K562 (cell line): ENCODE data around the gene SERPINE3. TPM values are rescaled to one million over a fixed set of nuclear protein-coding genes. Genes with fewer than 3 reads are reported as not detected.

Experiments used
- ATAC-seq: fragments of 200-7000 bp; cut with Tn5 transposase; 3 replicates; pipeline ENCODE4 v1.9.1; 2020; ENCODE audit warnings: moderate library complexity
- BruUV-seq: library from RNA; stranded (reverse); fragments of 400-500 nt; replicated peaks from 2 replicates; lab custom pipeline; 2021; lab: Mats Ljungman, UMichigan
- CTCF ChIA-PET: fragments of 300-600 bp; formaldehyde crosslinking; extraction: SDS; loops from one replicate; lab custom pipeline; 2021; ENCODE audit warnings: low intra/inter-chr PET ratio; lab: Yijun Ruan, JAX
- POLR2A ChIA-PET: fragments of 300-600, 350-650 bp; sonication (Branson Sonifier 250); formaldehyde crosslinking; extraction: SDS; loops from one replicate; lab custom pipeline; 2021; ENCODE audit warnings: antibody characterized with exemption, inconsistent platforms; lab: Yijun Ruan, JAX
- DNase-seq, 4 experiments: peaks; one replicate each; pipeline versions ENCODE4 v3.0.0 to v3.0.0-alpha.2; 2011 to 2018; ENCODE audit warnings: low spot score in 3 of 4, mixed read lengths in 3 of 4; ENCODE audit errors: extremely low read depth in 1 of 4
- FAIRE-seq: peaks from 2 replicates; lab custom pipeline; 2011; peaks lifted over from hg19 to GRCh38; lab: Jason Lieb, UNC
- H2AFZ ChIP-seq: 2 replicates; pipeline ENCODE4 v1.6.0; 2011; ENCODE audit warnings: low read depth, low read length, control low read depth, inconsistent platforms
- H3K27ac ChIP-seq: fragments of 200-600 bp; 3 replicates; pipeline ENCODE4 v1.8.0; 2011; ENCODE audit warnings: low read depth, mild to moderate bottlenecking, control low read depth, inconsistent platforms, low read length, moderate library complexity, mixed read lengths; ENCODE audit errors: extremely low read depth
- H3K27me3 ChIP-seq, 2 experiments: fragments of 300-600 bp in 1 of 2; 2 replicates in 1 of 2; 3 replicates in 1 of 2; pipeline versions ENCODE4 v1.6.0 to v1.8.0; 2011; ENCODE audit warnings: inconsistent platforms in 2 of 2, low read length in 2 of 2, mild to moderate bottlenecking in 1 of 2, mixed read lengths in 1 of 2, moderate library complexity in 1 of 2; ENCODE audit not compliant: control insufficient read depth in 2 of 2, insufficient read depth in 2 of 2
- H3K36me3 ChIP-seq: fragments of 300-600 bp; 3 replicates; pipeline ENCODE4 v1.8.0; 2011; ENCODE audit warnings: mild to moderate bottlenecking, low read length, inconsistent platforms; ENCODE audit not compliant: control insufficient read depth, insufficient read depth
- H3K4me1 ChIP-seq, 2 experiments: fragments of 200-600 bp in 1 of 2; replicated peaks in 1 of 2; 2 replicates in 1 of 2; 3 replicates in 1 of 2; pipeline versions ENCODE4 v1.5.1 to v1.8.0; 2011; ENCODE audit warnings: inconsistent platforms in 2 of 2, low read length in 2 of 2, mild to moderate bottlenecking in 1 of 2, mixed read lengths in 1 of 2, moderate library complexity in 1 of 2; ENCODE audit not compliant: control insufficient read depth in 2 of 2, insufficient read depth in 2 of 2
- H3K4me2 ChIP-seq: 2 replicates; pipeline ENCODE4 v1.6.1; 2011; ENCODE audit warnings: low read length, control low read depth, inconsistent platforms, mixed read lengths; ENCODE audit not compliant: insufficient read depth
- H3K4me3 ChIP-seq: fragments of 200-600 bp; sonication (generic), shearing (Covaris generic); 2 replicates; pipeline ENCODE4 v1.5.1; 2016; ENCODE audit warnings: control low read depth, inconsistent platforms
- H3K79me2 ChIP-seq: fragments of 200-600 bp; 3 replicates; pipeline ENCODE4 v1.8.0; 2011; ENCODE audit warnings: low read length, inconsistent platforms; ENCODE audit not compliant: control insufficient read depth, insufficient read depth
- H3K9ac ChIP-seq, 2 experiments: 2 replicates each; pipeline versions ENCODE4 v1.6.0 to v1.6.1; 2011; ENCODE audit warnings: low read depth in 2 of 2, low read length in 2 of 2, control low read depth in 1 of 2, inconsistent platforms in 1 of 2, mild to moderate bottlenecking in 1 of 2, mixed read lengths in 1 of 2; ENCODE audit not compliant: insufficient read depth in 1 of 2
- H3K9me1 ChIP-seq: one replicate; pipeline ENCODE4 v1.6.0; 2011; ENCODE audit warnings: inconsistent platforms, mild to moderate bottlenecking, low read length, moderate library complexity; ENCODE audit not compliant: control insufficient read depth, insufficient read depth
- H3K9me3 ChIP-seq: replicated peaks from 2 replicates; pipeline ENCODE4 v1.5.1; 2011; ENCODE audit warnings: low read depth, low read length, inconsistent platforms; ENCODE audit not compliant: control insufficient read depth, insufficient read depth
- H4K20me1 ChIP-seq: replicated peaks from 2 replicates; pipeline ENCODE4 v1.6.1; 2011; ENCODE audit warnings: low read length, inconsistent platforms, mixed read lengths; ENCODE audit not compliant: control insufficient read depth, insufficient read depth
- CEBPB ChIP-seq: fragments of 450-650 bp; IDR thresholded peaks from 2 replicates; pipeline ENCODE4 v1.6.1; 2016; ENCODE audit warnings: missing genetic modification characterization, missing compliant biosample characterization
- HNRNPLL ChIP-seq: fragments of 200-400 bp; formaldehyde crosslinking; IDR thresholded peaks from 2 replicates; pipeline ENCODE4 v1.6.1; 2017; ENCODE audit warnings: low read length, low read depth, mild to moderate bottlenecking; ENCODE audit not compliant: poor library complexity, severe bottlenecking
- ILF3 ChIP-seq: fragments of 450-650 bp; IDR thresholded peaks from 2 replicates; pipeline ENCODE4 v1.6.1; 2018; ENCODE audit warnings: antibody characterized with exemption, mild to moderate bottlenecking, moderate library complexity, borderline replicate concordance
- RBM15 ChIP-seq: fragments of 200-400 bp; formaldehyde crosslinking; IDR thresholded peaks from 2 replicates; pipeline ENCODE4 v1.6.1; 2018; ENCODE audit warnings: mild to moderate bottlenecking, low read length, moderate library complexity; ENCODE audit not compliant: insufficient read depth
- U2AF1 ChIP-seq: fragments of 200-400 bp; formaldehyde crosslinking; optimal IDR thresholded peaks from 2 replicates; pipeline ENCODE3; 2017; ENCODE audit warnings: mild to moderate bottlenecking, low read depth, low read length, moderate library complexity
- ZNF717 ChIP-seq: fragments of 250-450 bp; sonication (Bioruptor Pico); IDR thresholded peaks from 2 replicates; pipeline ENCODE4 v1.5.0; 2021
- WGBS: fragments of 100-300 bp; shearing (Covaris generic); methylation state at CpG from one replicate; pipeline ENCODE4 v1.1.6; 2016; ENCODE audit warnings: low coverage, mixed read lengths; ENCODE audit not compliant: insufficient coverage; ENCODE audit errors: missing lambda C conversion rate; 5-methylcytosine and 5-hydroxymethylcytosine counted together
- in situ Hi-C: fragments of 300-500 bp; cut with MboI; formaldehyde crosslinking; loops from 4 replicates; pipeline ENCODE4 v1.15.0; 2018; ENCODE audit warnings: inconsistent platforms, mixed read lengths
- intact Hi-C: fragments of 100-400 bp; cut with micrococcal nuclease; formaldehyde crosslinking; loops from 2 replicates; pipeline ENCODE4 v1.14.2; 2022
- polyA plus RNA-seq, 8 experiments: library from polyadenylated mRNA; depleted of rRNA in 4 of 8; stranded (reverse) in 5 of 8; unstranded in 3 of 8; fragments of >200 nt; fragmentation: Nextera tagmentation in 2 of 8; fragmentation: Illumina TruSeq in 1 of 8; extraction: Ambion mirVana in 2 of 8; extraction: Trizol in 1 of 8; gene quantifications; 2 replicates each; pipeline versions ENCODE4 v1.2.1 to v1.2.3, GENCODE V29; 2011 to 2014; ENCODE audit warnings: inconsistent platforms in 1 of 8, missing spikeins in 1 of 8
- total RNA-seq, 7 experiments: library from RNA; depleted of rRNA in 6 of 7; stranded (reverse); fragments of >200 nt in 6 of 7; fragmentation: Illumina TruSeq in 2 of 7; extraction: Trizol in 2 of 7; gene quantifications; 2 replicates each; pipeline versions ENCODE4 v1.2.1 to v1.2.3, GENCODE V29; 2011 to 2021; ENCODE audit warnings: low replicate concordance in 1 of 7

SERPINE3 gene
- total and polyA plus RNA-seq, 9 of the 15 experiments (the other 6 are each of a cell fraction or from before 2014, with no cell fraction given) = not detected

- CTCF ChIA-PET = no interaction called here
- Histone ChIP-seq H3K79me2 (no peaks in the 10 kb centered on the region), H3K36me3 (no peaks in the 10 kb centered on the region)
- intact Hi-C loops = no loop called here
- TF ChIP-seq CEBPB (tag) (no peak), RBM15 (no peak), ILF3 (no peak), ZNF717 (CRISPR knock-in tag) (no peak)
- TF ChIP-seq, all 486 proteins: peak for 0
- in situ Hi-C loops = no loop called here
- no peaks in the 10 kb centered on the region for H3K9me3 ChIP-seq
- 2% methylated on average over 6 of the region's 6 CpGs for WGBS
- no peaks in the 10 kb centered on the region for H4K20me1 ChIP-seq
- BruUV-seq = no TSS peak
- no peak overlapping the region for H3K4me2 ChIP-seq
- DNase-seq (no peak), FAIRE-seq (no peak), ATAC-seq (no peak)
- H3K27ac ChIP-seq = no peak overlapping the region
- no peak overlapping the region for H2AFZ ChIP-seq
- no peak overlapping the region for H3K4me3 ChIP-seq
- POLR2A ChIA-PET = interaction anchor here (0.7 kb wide), 2 partner anchors 384 to 915 kb away, joined by 3 read pairs; no protein-coding TSS in a partner anchor
- H3K9ac ChIP-seq = no peak overlapping the region
- no peaks in the 10 kb centered on the region; a peak in 2 of 5 replicates for H3K4me1 ChIP-seq
- no peaks in the 10 kb centered on the region for H3K9me1 ChIP-seq
- no peaks in the 10 kb centered on the region; a peak in 2 of 5 replicates for H3K27me3 ChIP-seq
These were observed 11.0 kb upstream of the SERPINE3 start for GRCh38 chr13:51328488-51328887.

GRCh38 chr13:51329606-51330005 is 9.9 kb upstream of the SERPINE3 start:
- no peaks in the 10 kb centered on the region for H3K79me2 ChIP-seq
- no peak for ATAC-seq
- in situ Hi-C loops (no loop called here), intact Hi-C loops (no loop called here)
- H3K9ac ChIP-seq = no peak overlapping the region
- no peak for TF ChIP-seq HNRNPLL
- no peak for TF ChIP-seq U2AF1
- TF ChIP-seq, all 486 proteins: peak for 0
- FAIRE-seq = no peak
- Histone ChIP-seq H4K20me1 (no peaks in the 10 kb centered on the region), H3K9me1 (no peaks in the 10 kb centered on the region), H3K27me3 (no peaks in the 10 kb centered on the region; a peak in 2 of 5 replicates), H3K4me1 (no peaks in the 10 kb centered on the region; a peak in 2 of 5 replicates), H3K4me3 (no peak overlapping the region), H3K9me3 (no peaks in the 10 kb centered on the region), H3K36me3 (no peaks in the 10 kb centered on the region), H2AFZ (no peak overlapping the region), H3K27ac (no peak overlapping the region), H3K4me2 (no peak overlapping the region)
- WGBS = 10% methylated on average over 2 of the region's 3 CpGs
- CTCF ChIA-PET = no interaction called here
- DNase-seq = no peak
- POLR2A ChIA-PET = no interaction called here
- BruUV-seq = no TSS peak
